Measurements from ENCODE around the gene PMEPA1. TPM values are rescaled to one million over a fixed set of nuclear protein-coding genes. Genes with fewer than 3 reads are reported as not detected.

Gene PMEPA1
- polyA plus RNA-seq, 4 donors = 4.0 to 12.7 (median 9.6) TPM

DNA sequence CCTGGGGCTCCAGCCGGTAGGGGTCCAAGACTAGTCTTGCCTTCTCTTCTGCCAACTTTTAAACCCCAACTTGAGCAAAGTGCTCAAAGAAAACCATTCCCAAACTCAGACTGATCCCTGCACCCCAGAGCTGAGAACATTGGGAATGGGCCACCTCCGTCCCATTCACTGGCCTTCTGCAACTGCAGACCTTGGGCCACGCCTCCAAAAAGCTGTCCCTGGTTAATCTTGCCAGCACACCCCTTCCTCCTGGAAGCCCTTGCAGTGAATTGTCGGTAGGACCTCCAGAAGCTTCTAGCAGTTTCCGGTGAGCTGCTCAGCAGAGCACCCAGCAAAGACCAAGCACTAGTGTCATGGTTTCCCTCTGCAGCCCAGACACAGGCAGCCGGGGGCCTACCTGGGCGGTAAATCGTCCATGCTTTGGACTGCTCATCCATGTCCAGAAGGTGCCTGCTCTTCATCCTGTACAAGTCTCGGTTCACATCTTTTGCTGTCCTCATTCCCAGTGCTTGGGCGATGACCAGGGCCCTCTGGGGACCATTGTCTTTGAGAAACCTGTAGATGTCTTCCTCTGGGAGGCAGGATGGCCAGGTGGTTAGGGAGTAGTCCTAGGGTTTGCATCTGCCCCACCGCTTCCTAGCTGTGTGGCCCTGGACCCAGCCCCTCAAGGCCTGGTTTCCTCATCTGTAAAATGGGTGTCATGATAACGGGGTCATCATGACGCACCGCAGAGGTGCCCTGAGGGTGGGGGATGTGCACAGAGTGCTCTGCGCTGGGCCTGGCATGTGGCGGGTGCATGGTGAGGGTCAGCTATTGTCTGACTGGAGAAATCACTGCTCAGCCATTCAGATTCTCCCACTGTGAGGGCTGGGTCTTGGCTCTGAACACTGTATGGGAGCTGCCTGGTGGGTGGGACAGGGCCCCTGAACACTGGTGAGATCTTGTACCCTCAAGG, 95.0 kb downstream of the PMEPA1 start:
- FAIRE-seq (no peak), DNase-seq (no peak)
- Histone ChIP-seq H3K36me3 (ENCODE audit: control insufficient read depth in 3 of 3, insufficient read depth in 2 of 3, low read depth in 1 of 3, low read length in 3 of 3) (peaks cover 0 to 2% (median 0%) of the 10 kb centered on the region in 3 donors), H3K27ac (ENCODE audit: low read depth in 1 of 3, low read length in 2 of 3) (no peak overlapping the region), H3K9me3 (ENCODE audit: control insufficient read depth in 2 of 2, insufficient read depth in 1 of 2, low read depth in 1 of 2, low read length in 1 of 2) (no peaks in the 10 kb centered on the region), H3K4me3 (ENCODE audit: low read depth in 1 of 3, low read length in 3 of 3) (no peak overlapping the region), H3K4me1 (ENCODE audit: control insufficient read depth in 3 of 3, insufficient read depth in 2 of 3, low read depth in 1 of 3, low read length in 2 of 3) (peaks cover 0 to 4% (median 0%) of the 10 kb centered on the region in 3 donors), H3K27me3 (ENCODE audit: control insufficient read depth in 3 of 3, insufficient read depth in 3 of 3, low read length in 3 of 3) (no peaks in the 10 kb centered on the region)
- 96% methylated on average over 16 of the region's 16 CpGs for WGBS, 3 donors

DNA sequence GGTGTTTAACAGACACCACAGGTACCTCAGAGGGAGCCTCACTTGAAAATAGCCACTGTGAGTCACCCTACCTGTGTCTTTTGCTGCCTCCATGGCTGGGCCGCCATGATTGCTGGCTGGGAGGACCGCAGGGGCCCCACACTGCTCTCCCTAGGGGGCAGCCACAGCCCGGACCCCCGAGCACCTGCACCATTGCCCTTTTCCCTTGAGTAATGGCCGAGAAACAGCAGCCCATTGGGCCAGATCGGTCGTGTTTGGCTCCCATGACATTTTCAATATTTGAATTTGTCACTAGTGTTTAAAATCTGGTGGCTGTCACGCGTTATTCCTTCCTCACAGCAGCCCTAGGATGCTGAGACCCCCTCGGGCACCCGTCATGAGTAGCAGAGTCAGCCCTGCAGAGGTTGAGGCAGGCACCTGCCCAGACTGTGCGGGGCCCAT, 96.3 kb downstream of the PMEPA1 start:
- no peak for DNase-seq

DNA sequence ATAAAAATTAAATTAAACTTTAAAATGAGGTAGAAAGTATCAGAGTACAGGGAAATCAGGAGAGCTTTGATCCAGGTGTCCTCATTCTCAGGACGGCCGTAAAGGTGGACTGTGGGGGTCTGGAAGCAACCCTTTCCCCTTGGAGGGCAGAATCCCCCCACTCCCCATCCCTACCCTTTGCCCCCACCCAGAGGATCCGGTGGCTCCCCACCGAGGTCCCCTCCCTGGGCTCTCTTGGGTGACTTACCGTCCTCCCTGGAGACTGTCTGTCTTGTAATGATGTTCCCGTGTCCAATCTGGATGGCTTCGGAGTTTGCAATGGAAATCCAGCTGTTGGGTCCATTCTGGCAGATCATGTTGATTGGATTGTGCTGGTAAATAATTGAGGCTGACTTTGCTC, 96.9 kb downstream of the PMEPA1 start:
- DNase-seq (no peak), FAIRE-seq (no peak)
- Histone ChIP-seq H3K4me1 (ENCODE audit: control insufficient read depth in 3 of 3, insufficient read depth in 2 of 3, low read depth in 1 of 3, low read length in 2 of 3) (peaks cover 0 to 3% (median 0%) of the 10 kb centered on the region in 3 donors), H3K4me3 (ENCODE audit: low read depth in 1 of 3, low read length in 3 of 3) (no peak overlapping the region), H3K36me3 (ENCODE audit: control insufficient read depth in 3 of 3, insufficient read depth in 2 of 3, low read depth in 1 of 3, low read length in 3 of 3) (peaks cover 0 to 2% (median 0%) of the 10 kb centered on the region in 3 donors), H3K9me3 (ENCODE audit: control insufficient read depth in 2 of 2, insufficient read depth in 1 of 2, low read depth in 1 of 2, low read length in 1 of 2) (no peaks in the 10 kb centered on the region), H3K27me3 (ENCODE audit: control insufficient read depth in 3 of 3, insufficient read depth in 3 of 3, low read length in 3 of 3) (no peaks in the 10 kb centered on the region), H3K27ac (ENCODE audit: low read depth in 1 of 3, low read length in 2 of 3) (no peak overlapping the region)
- WGBS, 3 donors = 93% methylated on average over 7 of the region's 7 CpGs

More for the DNA sequence above, 96.3 kb downstream of the PMEPA1 start:
- peaks cover 0 to 2% (median 0%) of the 10 kb centered on the region in 3 donors for H3K36me3 ChIP-seq (ENCODE audit: control insufficient read depth in 3 of 3, insufficient read depth in 2 of 3, low read depth in 1 of 3, low read length in 3 of 3)
- H3K4me3 ChIP-seq (ENCODE audit: low read depth in 1 of 3, low read length in 3 of 3) = no peak overlapping the region
- 88 to 94% (median 90%) methylated on average over 12 of the region's 12 CpGs for WGBS, 3 donors
- H3K27me3 ChIP-seq (ENCODE audit: control insufficient read depth in 3 of 3, insufficient read depth in 3 of 3, low read length in 3 of 3) = no peaks in the 10 kb centered on the region
- H3K27ac ChIP-seq (ENCODE audit: low read depth in 1 of 3, low read length in 2 of 3) = no peak overlapping the region
- H3K4me1 ChIP-seq (ENCODE audit: control insufficient read depth in 3 of 3, insufficient read depth in 2 of 3, low read depth in 1 of 3, low read length in 2 of 3) = peaks cover 0 to 4% (median 0%) of the 10 kb centered on the region in 3 donors
- no peak for FAIRE-seq
- no peaks in the 10 kb centered on the region for H3K9me3 ChIP-seq (ENCODE audit: control insufficient read depth in 2 of 2, insufficient read depth in 1 of 2, low read depth in 1 of 2, low read length in 1 of 2)

DNA sequence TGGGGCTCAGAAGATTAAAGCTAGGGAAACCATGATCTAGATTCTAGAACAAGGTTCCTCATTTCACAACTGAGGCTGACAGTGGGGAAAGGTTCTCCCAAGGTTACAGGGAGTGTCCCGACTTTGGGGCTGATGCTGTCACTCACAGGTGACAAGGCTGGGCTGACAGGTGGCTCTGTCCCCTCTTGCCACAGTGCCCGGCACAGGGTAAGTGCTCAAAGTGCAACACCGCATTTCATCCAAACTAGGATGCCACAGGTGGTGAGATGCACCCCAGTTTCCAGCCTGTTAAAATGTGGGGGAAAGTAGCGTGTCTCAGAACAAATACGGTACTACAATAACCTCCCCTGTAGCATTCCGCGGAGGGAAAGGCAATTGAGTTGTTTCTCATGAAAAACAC, 97.4 kb downstream of the PMEPA1 start:
- DNase-seq = no peak
- no peak for FAIRE-seq
- Histone ChIP-seq H3K36me3 (ENCODE audit: control insufficient read depth in 3 of 3, insufficient read depth in 2 of 3, low read depth in 1 of 3, low read length in 3 of 3) (peaks cover 0 to 2% (median 0%) of the 10 kb centered on the region in 3 donors), H3K9me3 (ENCODE audit: control insufficient read depth in 2 of 2, insufficient read depth in 1 of 2, low read depth in 1 of 2, low read length in 1 of 2) (no peaks in the 10 kb centered on the region), H3K4me1 (ENCODE audit: control insufficient read depth in 3 of 3, insufficient read depth in 2 of 3, low read depth in 1 of 3, low read length in 2 of 3) (no peaks in the 10 kb centered on the region), H3K27ac (ENCODE audit: low read depth in 1 of 3, low read length in 2 of 3) (no peak overlapping the region), H3K4me3 (ENCODE audit: low read depth in 1 of 3, low read length in 3 of 3) (no peak overlapping the region), H3K27me3 (ENCODE audit: control insufficient read depth in 3 of 3, insufficient read depth in 3 of 3, low read length in 3 of 3) (no peaks in the 10 kb centered on the region)
- WGBS, 3 donors = 65 to 85% (median 75%) methylated on average over 7 of the region's 7 CpGs

DNA sequence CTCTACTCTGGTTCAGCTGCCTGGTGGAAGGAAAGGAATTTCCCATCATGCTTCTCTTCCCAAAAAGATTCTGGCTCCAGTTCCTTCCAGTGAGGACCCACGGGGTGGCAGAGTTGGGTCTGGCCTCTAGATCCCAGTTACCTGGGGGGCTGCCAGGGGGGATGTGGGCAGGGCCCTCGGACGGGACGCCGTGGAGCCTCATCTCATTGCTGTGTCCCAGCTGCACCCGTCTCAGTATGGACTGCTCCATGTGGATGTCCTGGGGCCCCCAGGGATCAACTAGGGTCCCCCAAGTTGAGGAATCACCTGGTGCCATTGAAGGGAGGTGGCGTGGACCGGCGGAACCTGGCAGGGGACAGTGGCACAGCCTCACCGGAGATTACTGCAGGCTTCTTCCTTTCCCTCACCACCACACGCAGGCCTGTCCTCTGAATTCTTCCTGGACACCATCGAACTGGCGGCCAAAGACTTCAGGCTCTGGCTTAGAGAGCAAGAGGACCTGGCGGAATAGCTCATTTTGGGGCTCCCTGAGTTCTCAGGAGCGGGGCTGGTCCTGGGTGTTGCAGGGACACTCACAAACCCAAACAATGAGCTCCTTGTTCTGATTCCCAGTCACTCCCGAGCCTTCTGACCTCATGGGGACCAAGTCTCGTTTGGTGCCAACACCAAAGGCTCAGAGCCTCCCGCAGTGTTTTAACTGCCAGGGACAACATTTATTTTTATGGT, 98.1 kb downstream of the PMEPA1 start:
- Histone ChIP-seq H3K4me3 (ENCODE audit: low read depth in 1 of 3, low read length in 3 of 3) (no peak overlapping the region), H3K27me3 (ENCODE audit: control insufficient read depth in 3 of 3, insufficient read depth in 3 of 3, low read length in 3 of 3) (no peaks in the 10 kb centered on the region), H3K27ac (ENCODE audit: low read depth in 1 of 3, low read length in 2 of 3) (no peak overlapping the region), H3K36me3 (ENCODE audit: control insufficient read depth in 3 of 3, insufficient read depth in 2 of 3, low read depth in 1 of 3, low read length in 3 of 3) (peaks cover 0 to 2% (median 0%) of the 10 kb centered on the region in 3 donors), H3K9me3 (ENCODE audit: control insufficient read depth in 2 of 2, insufficient read depth in 1 of 2, low read depth in 1 of 2, low read length in 1 of 2) (no peaks in the 10 kb centered on the region), H3K4me1 (ENCODE audit: control insufficient read depth in 3 of 3, insufficient read depth in 2 of 3, low read depth in 1 of 3, low read length in 2 of 3) (no peaks in the 10 kb centered on the region)
- WGBS, 3 donors = 71 to 81% (median 72%) methylated on average over 18 of the region's 18 CpGs
- no peak for FAIRE-seq
- no peak for DNase-seq

DNA sequence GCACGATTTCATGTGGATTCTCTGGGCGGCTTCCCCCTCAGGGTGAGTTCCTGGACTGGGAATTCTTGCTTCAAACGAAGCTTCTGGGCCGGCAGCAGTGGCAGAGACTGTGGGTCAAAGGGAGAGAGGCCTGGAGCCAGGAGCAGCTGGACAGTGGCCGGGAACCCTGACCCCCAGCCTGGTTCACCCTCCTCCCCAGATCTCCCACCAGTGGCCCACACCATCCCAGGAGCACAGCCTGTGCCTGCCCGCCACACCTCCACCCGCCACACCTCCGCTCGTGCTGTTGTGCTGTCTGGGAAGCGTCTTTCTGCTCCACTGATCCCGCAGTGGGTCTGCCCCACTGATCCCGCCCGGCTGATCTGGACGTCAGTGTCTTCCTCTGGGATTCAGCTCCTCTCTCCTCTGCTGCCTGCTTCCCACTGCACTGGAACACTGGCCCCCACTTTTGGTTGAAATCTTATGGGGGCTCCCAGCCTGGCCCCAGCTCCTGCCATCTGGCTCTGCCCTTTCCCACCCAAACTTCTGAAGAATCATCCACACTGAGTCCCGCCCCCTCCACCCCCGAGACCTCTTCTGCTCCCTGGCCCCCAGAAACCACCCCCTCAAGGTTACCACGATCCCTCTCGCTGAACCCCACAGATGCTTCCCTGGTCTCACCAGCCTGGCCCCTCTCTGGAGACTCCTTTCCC, 99.4 kb downstream of the PMEPA1 start:
- Histone ChIP-seq H3K4me1 (ENCODE audit: control insufficient read depth in 3 of 3, insufficient read depth in 2 of 3, low read depth in 1 of 3, low read length in 2 of 3) (peaks cover 0 to 9% (median 0%) of the 10 kb centered on the region in 3 donors), H3K27ac (ENCODE audit: low read depth in 1 of 3, low read length in 2 of 3) (no peak overlapping the region), H3K4me3 (ENCODE audit: low read depth in 1 of 3, low read length in 3 of 3) (no peak overlapping the region), H3K27me3 (ENCODE audit: control insufficient read depth in 3 of 3, insufficient read depth in 3 of 3, low read length in 3 of 3) (no peaks in the 10 kb centered on the region), H3K9me3 (ENCODE audit: control insufficient read depth in 2 of 2, insufficient read depth in 1 of 2, low read depth in 1 of 2, low read length in 1 of 2) (no peaks in the 10 kb centered on the region), H3K36me3 (ENCODE audit: control insufficient read depth in 3 of 3, insufficient read depth in 2 of 3, low read depth in 1 of 3, low read length in 3 of 3) (peaks cover 0 to 2% (median 0%) of the 10 kb centered on the region in 3 donors)
- 84 to 91% (median 90%) methylated on average over 15 to 18 of the region's 18 CpGs for WGBS, 3 donors
- no peak for DNase-seq
- FAIRE-seq = no peak

DNA sequence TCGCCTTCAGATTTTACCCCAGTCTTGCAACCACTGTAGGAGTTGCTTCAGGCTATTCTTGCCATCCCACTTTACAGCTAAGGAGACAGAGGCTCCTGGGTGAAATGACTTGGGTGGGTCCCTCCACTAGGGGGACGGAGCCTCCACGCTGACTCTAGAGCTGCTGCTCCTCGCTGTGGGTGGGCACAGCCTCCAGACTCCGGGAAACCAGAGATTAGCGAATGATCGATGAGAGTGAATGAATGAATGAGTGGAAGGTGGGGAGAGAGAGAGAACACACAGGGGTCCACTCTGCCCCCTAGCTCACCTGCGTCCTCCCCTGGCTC, 100.0 kb downstream of the PMEPA1 start:
- no peaks in the 10 kb centered on the region for H3K9me3 ChIP-seq (ENCODE audit: control insufficient read depth in 2 of 2, insufficient read depth in 1 of 2, low read depth in 1 of 2, low read length in 1 of 2)
- 91 to 94% (median 92%) methylated on average over 8 of the region's 8 CpGs for WGBS, 3 donors
- DNase-seq (no peak), FAIRE-seq (no peak)
- H3K4me3 ChIP-seq (ENCODE audit: low read depth in 1 of 3, low read length in 3 of 3) = no peak overlapping the region
- H3K27ac ChIP-seq (ENCODE audit: low read depth in 1 of 3, low read length in 2 of 3) = no peak overlapping the region
- H3K36me3 ChIP-seq (ENCODE audit: control insufficient read depth in 3 of 3, insufficient read depth in 2 of 3, low read depth in 1 of 3, low read length in 3 of 3) = peaks cover 0 to 2% (median 0%) of the 10 kb centered on the region in 3 donors
- H3K27me3 ChIP-seq (ENCODE audit: control insufficient read depth in 3 of 3, insufficient read depth in 3 of 3, low read length in 3 of 3) = no peaks in the 10 kb centered on the region
- H3K4me1 ChIP-seq (ENCODE audit: control insufficient read depth in 3 of 3, insufficient read depth in 2 of 3, low read depth in 1 of 3, low read length in 2 of 3) = peaks cover 0 to 13% (median under 1%) of the 10 kb centered on the region in 3 donors
